ENCODE measurements around the gene HOXA5. TPM values are rescaled to one million over a fixed set of nuclear protein-coding genes. Genes with fewer than 3 reads are reported as not detected.
A peak's percentile ranks its signal among the peaks of the same experiment; 100 is the strongest.

Gene HOXA5
- total and polyA plus RNA-seq, 2 of the 8 experiments (the other 6 are each of a cell fraction or from before 2014, with no cell fraction given), result not detected

GRCh38 chr7:27168265-27168947 lies 24.9 kb upstream of the HOXA5 start:
- no peak overlapping the region for H3K9ac ChIP-seq (replicated peaks in 1 of 4; ENCODE audit: extremely low read depth in 1 of 4, low read depth in 3 of 4, low read length in 3 of 4)
- peak overlapping the region; percentile 75; the same call in 1 of the 2 replicates for H2AK5ac ChIP-seq (ENCODE audit: low read depth, low read length)
- peaks cover 95 to 100% (median 100%) of the 10 kb centered on the region in 4 experiments for H3K27me3 ChIP-seq (replicated peaks in 1 of 4; ENCODE audit: control insufficient read depth in 3 of 4, extremely low read depth in 1 of 4, insufficient read depth in 3 of 4, low read length in 3 of 4)
- H3K4me1 ChIP-seq (replicated peaks in 1 of 4; ENCODE audit: control insufficient read depth in 3 of 4, insufficient read depth in 4 of 4, low read length in 3 of 4), result peaks cover 0 to 8% (median 1%) of the 10 kb centered on the region in 4 experiments; a peak in 4 of 7 replicates
- no peak overlapping the region for H4K91ac ChIP-seq (replicated peaks; ENCODE audit: insufficient read length, low read length)
- POLR2A ChIA-PET (ENCODE audit: partially characterized antibody), result no interaction called here
- no peak overlapping the region for H3K14ac ChIP-seq (ENCODE audit: insufficient read length)
- H2BK20ac ChIP-seq (ENCODE audit: low read length), result no peak overlapping the region; the same call in 1 of the 2 replicates
- H2BK5ac ChIP-seq (ENCODE audit: low read depth, low read length), result no peak overlapping the region
- H3K4me2 ChIP-seq (ENCODE audit: insufficient read depth in 1 of 2, low read depth in 2 of 2, low read length in 2 of 2), result no peak overlapping the region
- H3K18ac ChIP-seq (ENCODE audit: extremely low read depth, low read length), result no peak overlapping the region
- TF ChIP-seq SP4 (IDR thresholded peaks at IDR 0.05; ENCODE audit: low read length) (no peak), SUZ12 (IDR thresholded peaks at IDR 0.05; ENCODE audit: low read length) (peak; percentile 69), EP300 (IDR thresholded peaks at IDR 0.05; ENCODE audit: borderline replicate concordance in 1 of 2, low read depth in 2 of 2, low read length in 2 of 2) (no peak), EGR1 (IDR thresholded peaks at IDR 0.05; ENCODE audit: borderline replicate concordance, low read depth, low read length) (no peak), RNF2 (IDR thresholded peaks at IDR 0.05; ENCODE audit: borderline replicate concordance, low read depth, low read length, missing control alignments, poor library complexity, severe bottlenecking) (peak; percentile 69), EZH2 (IDR thresholded peaks at IDR 0.05; ENCODE audit: low read depth, low read length, severe bottlenecking) (peak; percentile 78)
- FAIRE-seq, result no peak
- H4K20me1 ChIP-seq (replicated peaks in 1 of 2; ENCODE audit: control insufficient read depth in 1 of 2, insufficient read depth in 2 of 2, low read length in 2 of 2), result peaks cover 27 to 46% of the 10 kb centered on the region in 2 experiments
- H3K56ac ChIP-seq (replicated peaks; ENCODE audit: insufficient read length, low read depth, low read length), result no peak overlapping the region
- H3K79me1 ChIP-seq (ENCODE audit: low read depth, low read length), result no peaks in the 10 kb centered on the region
- H3K9me3 ChIP-seq (ENCODE audit: insufficient read depth in 2 of 2, low read depth in 1 of 2, low read length in 1 of 2), result peaks cover 0 to 6% of the 10 kb centered on the region in 2 experiments; a peak in 1 of 4 replicates
- no peak overlapping the region for H3K4me3 ChIP-seq (ENCODE audit: extremely low read depth in 1 of 4, insufficient read depth in 2 of 4, low read depth in 3 of 4, low read length in 4 of 4)
- no peak overlapping the region for H3K23ac ChIP-seq (ENCODE audit: insufficient read length)
- H2BK12ac ChIP-seq (ENCODE audit: low read depth, low read length), result 0 out of 2 replicates have a peak overlapping the region, but pooled peaks have one; percentile 39
- CTCF ChIA-PET (ENCODE audit: partially characterized antibody), result interaction anchor here (0.7 to 5.2 kb wide), 11 partner anchors 9 to 487 kb away, joined by 3 to 29 read pairs (median 4); partner anchors contain the start of genes HOXA3 and HOXA5
- no peak for DNase-seq (ENCODE audit: low read depth in 1 of 2, low spot score in 2 of 2)
- H4K8ac ChIP-seq (ENCODE audit: extremely low read depth, insufficient read depth, low read length), result peak overlapping the region; percentile 72
- no peak overlapping the region for H4K5ac ChIP-seq (ENCODE audit: insufficient read length, low read depth, low read length)
- H2BK15ac ChIP-seq (ENCODE audit: low read length), result peak overlapping the region; percentile 46; the same call in 1 of the 2 replicates
- H2BK120ac ChIP-seq (replicated peaks; ENCODE audit: low read depth, low read length), result no peak overlapping the region
- peaks cover 0 to 21% (median 0%) of the 10 kb centered on the region in 4 experiments; a peak in 1 of 8 replicates for H3K36me3 ChIP-seq (ENCODE audit: control insufficient read depth in 2 of 4, insufficient read depth in 4 of 4, low read length in 3 of 4)
- H2AFZ ChIP-seq (ENCODE audit: low read length), result no peak overlapping the region
- H3K79me2 ChIP-seq (ENCODE audit: control insufficient read depth in 1 of 2, insufficient read depth in 2 of 2, low read length in 2 of 2), result no peaks in the 10 kb centered on the region
- H3K23me2 ChIP-seq (ENCODE audit: low read depth, low read length), result no peaks in the 10 kb centered on the region
- no peak overlapping the region for H3K27ac ChIP-seq (ENCODE audit: low read depth, low read length)
- H3K4ac ChIP-seq (replicated peaks; ENCODE audit: insufficient read length, low read depth, low read length), result no peak overlapping the region
- WGBS, 2 experiments (ENCODE audit: extremely low coverage in 1 of 2, insufficient coverage in 1 of 2, insufficient read length in 1 of 2, insufficient replicate concordance in 2 of 2, low coverage in 1 of 2, low lambda C conversion rate in 2 of 2, missing lambda C conversion rate in 1 of 2), result 18% methylated on average over 24 of the region's 25 CpGs; no CpG with 5 or more reads in 1 of the 2 experiments
